COLO668 (cell line): ENCODE data around the gene PFAS.
A peak's percentile ranks its signal among the peaks of the same experiment; 100 is the strongest.
"Not testable (repeated sequence)": the region's sequence is repeated elsewhere in the genome, so short reads cannot be mapped to it uniquely, and the experiment has no call there.

ENCODE experiments used
- DNase-seq: peaks from one replicate; lab custom pipeline; 2025; ENCODE audit not compliant: unreplicated experiment; lab: John Stamatoyannopoulos, UW

Gene PFAS

GRCh38 chr17:8226536-8227237, 22.4 kb upstream of the PFAS start:
- DNase-seq = no peak

GRCh38 chr17:8227238-8227581, 21.9 kb upstream of the PFAS start:
- no peak for DNase-seq

- no peak for DNase-seq
Measured at GRCh38 chr17:8231701-8232100, 17.4 kb upstream of the PFAS start.

GRCh38 chr17:8234361-8235270, 14.5 kb upstream of the PFAS start:
- no peak for DNase-seq

GRCh38 chr17:8235676-8236075, 13.4 kb upstream of the PFAS start:
- no peak for DNase-seq

GRCh38 chr17:8237175-8237574, 11.9 kb upstream of the PFAS start:
- DNase-seq = peak; percentile 67

GRCh38 chr17:8237886-8238285, 11.2 kb upstream of the PFAS start:
- DNase-seq = no peak

GRCh38 chr17:8243827-8244226, 5.3 kb upstream of the PFAS start:
- no peak for DNase-seq

- DNase-seq = no peak
Measured at GRCh38 chr17:8244768-8245167, 4.3 kb upstream of the PFAS start.

- DNase-seq = no peak
Measured at GRCh38 chr17:8249621-8250500, 772 bp downstream of the PFAS start.

GRCh38 chr17:8251411-8251810, 2.3 kb downstream of the PFAS start:
- DNase-seq = not testable (repeated sequence)

GRCh38 chr17:8253801-8254200, 4.7 kb downstream of the PFAS start:
- DNase-seq = peak; percentile 2

GRCh38 chr17:8254881-8255280, 5.8 kb downstream of the PFAS start:
- no peak for DNase-seq

GRCh38 chr17:8255499-8255898, 6.4 kb downstream of the PFAS start:
- DNase-seq = no peak

GRCh38 chr17:8256291-8256690, 7.2 kb downstream of the PFAS start:
- no peak for DNase-seq

GRCh38 chr17:8256691-8257090, 7.6 kb downstream of the PFAS start:
- no peak for DNase-seq

GRCh38 chr17:8257801-8258200, 8.7 kb downstream of the PFAS start:
- DNase-seq = no peak

GRCh38 chr17:8264320-8264719, 15.2 kb downstream of the PFAS start:
- DNase-seq = no peak

- no peak for DNase-seq
Measured at GRCh38 chr17:8264836-8265542, 15.9 kb downstream of the PFAS start.

GRCh38 chr17:8266648-8267479, 17.8 kb downstream of the PFAS start:
- no peak for DNase-seq
